ENCODE data around the gene KMT2C.
"Not testable (repeated sequence)": the region's sequence is repeated elsewhere in the genome, so short reads cannot be mapped to it uniquely, and the experiment has no call there.

KMT2C gene

DNA sequence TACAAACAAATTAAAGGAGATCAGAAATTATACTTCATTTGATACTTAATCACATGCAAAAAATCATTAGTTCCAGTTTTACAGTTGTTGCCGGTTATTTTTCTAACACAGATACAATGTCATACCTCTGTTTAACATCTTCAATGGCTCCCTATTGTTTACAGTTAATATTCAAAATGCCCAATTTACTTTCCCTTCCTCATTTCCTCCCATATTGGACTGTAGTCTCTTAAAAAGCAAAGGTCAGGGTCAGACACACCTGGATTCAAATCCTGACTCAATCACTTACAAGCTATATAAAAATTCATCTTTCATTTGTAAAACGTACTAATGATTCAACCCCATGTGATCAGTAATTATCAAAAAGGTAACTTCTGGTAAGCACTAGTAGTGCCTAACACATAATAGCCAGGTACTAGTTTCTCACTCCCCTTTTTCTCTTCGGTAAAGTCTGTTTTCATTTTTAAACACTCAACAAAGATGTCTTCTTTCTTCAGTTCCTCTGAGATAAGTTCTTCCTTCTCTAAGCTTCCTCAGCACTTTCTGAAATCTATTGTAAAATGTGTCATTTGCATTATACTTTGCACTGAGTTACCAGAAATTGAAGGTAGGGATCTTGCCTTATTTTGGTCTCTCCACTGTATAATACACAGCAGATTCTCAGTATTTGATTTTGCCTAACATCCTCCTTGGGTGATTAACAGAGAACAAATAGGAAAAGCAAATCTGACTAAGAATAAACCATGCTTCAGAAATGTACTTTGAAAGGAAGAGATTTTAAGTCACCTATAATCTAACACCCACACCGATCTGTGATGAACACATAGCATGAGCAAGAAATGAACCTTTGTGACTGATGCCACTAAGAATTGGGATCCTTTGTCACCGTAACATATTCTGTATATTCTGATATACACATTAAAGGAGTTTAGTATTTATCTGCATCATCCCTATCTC, 16.1 kb downstream of the KMT2C start:
- Histone ChIP-seq H3K4me3 (ENCODE audit: low read length) (no peak overlapping the region), H3K4me1 (ENCODE audit: low read length) (peaks cover 11% of the 10 kb centered on the region), H3K36me3 (replicated peaks; ENCODE audit: low read depth, low read length) (peaks cover 24% of the 10 kb centered on the region), H3K9ac (ENCODE audit: low read length) (no peak overlapping the region), H3K9me3 (ENCODE audit: insufficient read depth, low read length) (peaks cover 13% of the 10 kb centered on the region; the same call in 1 of the 2 replicates), H3K79me2 (ENCODE audit: low read length) (peaks cover 99% of the 10 kb centered on the region), H3K27ac (ENCODE audit: low read length) (peak overlapping the region; percentile 43), H3K4me2 (ENCODE audit: low read length) (peak overlapping the region; percentile 29), H2AFZ (ENCODE audit: low read depth, low read length) (no peak overlapping the region), H4K20me1 (ENCODE audit: insufficient read depth, low read length) (peaks cover 47% of the 10 kb centered on the region), H3K27me3 (ENCODE audit: low read depth, low read length) (no peaks in the 10 kb centered on the region)
- TF ChIP-seq, protein P1, sequence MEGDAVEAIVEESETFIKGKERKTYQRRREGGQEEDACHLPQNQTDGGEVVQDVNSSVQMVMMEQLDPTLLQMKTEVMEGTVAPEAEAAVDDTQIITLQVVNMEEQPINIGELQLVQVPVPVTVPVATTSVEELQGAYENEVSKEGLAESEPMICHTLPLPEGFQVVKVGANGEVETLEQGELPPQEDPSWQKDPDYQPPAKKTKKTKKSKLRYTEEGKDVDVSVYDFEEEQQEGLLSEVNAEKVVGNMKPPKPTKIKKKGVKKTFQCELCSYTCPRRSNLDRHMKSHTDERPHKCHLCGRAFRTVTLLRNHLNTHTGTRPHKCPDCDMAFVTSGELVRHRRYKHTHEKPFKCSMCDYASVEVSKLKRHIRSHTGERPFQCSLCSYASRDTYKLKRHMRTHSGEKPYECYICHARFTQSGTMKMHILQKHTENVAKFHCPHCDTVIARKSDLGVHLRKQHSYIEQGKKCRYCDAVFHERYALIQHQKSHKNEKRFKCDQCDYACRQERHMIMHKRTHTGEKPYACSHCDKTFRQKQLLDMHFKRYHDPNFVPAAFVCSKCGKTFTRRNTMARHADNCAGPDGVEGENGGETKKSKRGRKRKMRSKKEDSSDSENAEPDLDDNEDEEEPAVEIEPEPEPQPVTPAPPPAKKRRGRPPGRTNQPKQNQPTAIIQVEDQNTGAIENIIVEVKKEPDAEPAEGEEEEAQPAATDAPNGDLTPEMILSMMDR (IDR thresholded peaks at IDR 0.05; ENCODE audit: low read depth, low read length) = no peak
- TF ChIP-seq EZH2phosphoT487 (IDR thresholded peaks at IDR 0.05; ENCODE audit: low read depth) = no peak

DNA sequence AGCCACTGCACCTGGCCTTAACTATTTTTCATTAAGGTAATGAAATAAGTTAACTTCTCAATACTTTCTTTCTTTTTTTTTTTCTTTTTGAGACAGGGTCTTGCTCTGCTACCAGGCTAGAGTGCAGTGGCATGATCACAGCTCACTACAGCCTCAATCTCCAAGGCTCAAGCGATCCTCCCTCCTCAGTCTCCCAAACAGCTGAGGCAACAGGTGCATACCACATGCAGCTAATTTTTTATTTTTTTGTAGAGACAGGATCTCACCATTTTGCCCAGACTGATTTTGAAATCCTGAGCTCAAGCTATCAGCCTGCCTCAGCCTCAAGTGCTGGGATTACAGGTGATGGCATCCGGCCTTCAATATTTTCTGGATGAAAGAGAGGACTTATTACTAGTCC, 21.0 kb downstream of the KMT2C start:
- Histone ChIP-seq H3K4me1 (ENCODE audit: low read length) (peaks cover 5% of the 10 kb centered on the region), H3K27ac (ENCODE audit: low read length) (no peak overlapping the region), H3K4me2 (ENCODE audit: low read length) (no peak overlapping the region), H3K79me2 (ENCODE audit: low read length) (peaks cover 90% of the 10 kb centered on the region), H2AFZ (ENCODE audit: low read depth, low read length) (no peak overlapping the region), H3K27me3 (ENCODE audit: low read depth, low read length) (no peaks in the 10 kb centered on the region), H3K9ac (ENCODE audit: low read length) (no peak overlapping the region), H4K20me1 (ENCODE audit: insufficient read depth, low read length) (peaks cover 31% of the 10 kb centered on the region), H3K4me3 (ENCODE audit: low read length) (no peak overlapping the region), H3K36me3 (replicated peaks; ENCODE audit: low read depth, low read length) (peaks cover 7% of the 10 kb centered on the region), H3K9me3 (ENCODE audit: insufficient read depth, low read length) (no peaks in the 10 kb centered on the region)
- no peak for TF ChIP-seq EZH2phosphoT487 (IDR thresholded peaks at IDR 0.05; ENCODE audit: low read depth)
- TF ChIP-seq, protein P1 (IDR thresholded peaks at IDR 0.05; ENCODE audit: low read depth, low read length) = no peak

DNA sequence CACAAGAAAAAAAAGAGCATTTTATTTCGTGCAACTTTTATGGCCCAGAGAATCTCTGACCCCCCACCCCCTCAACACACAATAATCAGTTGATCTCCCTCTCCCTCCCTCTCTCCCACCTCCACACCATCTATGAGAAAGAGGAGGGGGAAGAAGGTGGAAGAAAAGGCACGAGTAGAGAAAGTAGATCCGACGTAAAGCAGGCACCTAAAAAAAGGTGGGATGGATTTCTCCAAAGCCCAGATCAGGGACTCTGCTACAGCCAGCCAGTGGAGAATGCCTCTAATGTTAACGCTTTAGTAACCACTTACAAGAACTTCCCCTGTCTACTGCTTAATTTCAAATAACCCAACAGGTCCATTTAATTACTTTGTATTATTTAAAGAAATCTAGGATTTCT, 24.4 kb downstream of the KMT2C start:
- H3K4me2 ChIP-seq (ENCODE audit: low read length) = no peak overlapping the region
- peaks cover 83% of the 10 kb centered on the region for H3K79me2 ChIP-seq (ENCODE audit: low read length)
- no peak overlapping the region for H3K4me3 ChIP-seq (ENCODE audit: low read length)
- H3K9me3 ChIP-seq (ENCODE audit: insufficient read depth, low read length) = no peaks in the 10 kb centered on the region
- no peaks in the 10 kb centered on the region for H3K4me1 ChIP-seq (ENCODE audit: low read length)
- no peaks in the 10 kb centered on the region for H3K36me3 ChIP-seq (replicated peaks; ENCODE audit: low read depth, low read length)
- peaks cover 37% of the 10 kb centered on the region for H4K20me1 ChIP-seq (ENCODE audit: insufficient read depth, low read length)
- H3K27ac ChIP-seq (ENCODE audit: low read length) = no peak overlapping the region
- H3K9ac ChIP-seq (ENCODE audit: low read length) = no peak overlapping the region
- H2AFZ ChIP-seq (ENCODE audit: low read depth, low read length) = no peak overlapping the region
- no peak for TF ChIP-seq EZH2phosphoT487 (IDR thresholded peaks at IDR 0.05; ENCODE audit: low read depth)
- TF ChIP-seq, protein P1 (IDR thresholded peaks at IDR 0.05; ENCODE audit: low read depth, low read length) = no peak
- H3K27me3 ChIP-seq (ENCODE audit: low read depth, low read length) = no peaks in the 10 kb centered on the region

DNA sequence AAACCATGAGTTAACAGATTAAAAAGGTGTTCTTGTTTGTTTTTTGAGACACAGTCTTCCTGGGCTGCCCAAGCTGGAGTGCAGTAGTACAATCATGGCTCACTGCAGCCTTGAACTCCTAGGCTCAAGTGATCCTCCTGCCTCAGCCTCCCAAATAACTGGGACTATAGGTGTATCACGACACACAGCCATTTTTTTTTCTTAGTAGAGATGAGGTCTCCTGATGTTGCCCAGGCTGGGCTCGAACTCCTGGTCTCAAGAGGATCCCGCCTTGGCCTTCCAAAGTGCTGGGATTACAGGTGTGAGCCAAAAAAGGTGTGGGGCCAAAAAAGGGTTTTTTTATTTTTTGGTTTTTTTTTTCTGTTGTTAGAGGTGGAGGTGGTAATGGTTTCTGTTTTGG, 29.3 kb downstream of the KMT2C start:
- Histone ChIP-seq H3K79me2 (ENCODE audit: low read length) (peaks cover 81% of the 10 kb centered on the region), H3K27ac (ENCODE audit: low read length) (no peak overlapping the region), H3K9ac (ENCODE audit: low read length) (no peak overlapping the region), H3K4me2 (ENCODE audit: low read length) (no peak overlapping the region), H4K20me1 (ENCODE audit: insufficient read depth, low read length) (peaks cover 45% of the 10 kb centered on the region), H3K9me3 (ENCODE audit: insufficient read depth, low read length) (peaks cover 5% of the 10 kb centered on the region; the same call in 1 of the 2 replicates), H3K4me1 (ENCODE audit: low read length) (no peaks in the 10 kb centered on the region), H3K4me3 (ENCODE audit: low read length) (no peak overlapping the region), H2AFZ (ENCODE audit: low read depth, low read length) (no peak overlapping the region), H3K36me3 (replicated peaks; ENCODE audit: low read depth, low read length) (no peaks in the 10 kb centered on the region), H3K27me3 (ENCODE audit: low read depth, low read length) (no peaks in the 10 kb centered on the region)
- TF ChIP-seq, protein P1 (IDR thresholded peaks at IDR 0.05; ENCODE audit: low read depth, low read length) = no peak
- TF ChIP-seq EZH2phosphoT487 (IDR thresholded peaks at IDR 0.05; ENCODE audit: low read depth) = no peak

DNA sequence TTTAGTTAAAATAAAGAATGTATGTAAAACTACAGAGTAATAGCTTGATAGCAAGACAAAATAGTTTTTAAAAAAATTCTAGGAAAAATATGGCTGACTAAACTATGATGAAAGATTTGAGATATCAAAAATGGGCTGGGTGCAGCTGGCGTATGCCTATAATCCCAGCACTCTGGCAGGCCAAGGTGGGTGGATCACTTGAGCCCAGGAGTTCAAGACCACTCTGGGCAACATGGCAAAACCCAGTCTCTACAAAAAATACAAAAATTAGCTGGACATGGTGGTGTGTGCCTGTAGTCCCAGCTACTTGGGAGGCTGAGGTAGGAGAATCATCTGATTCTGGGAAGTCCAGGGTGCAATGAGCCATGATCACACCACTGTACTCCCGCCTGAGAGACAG, 29.8 kb downstream of the KMT2C start:
- H3K4me2 ChIP-seq (ENCODE audit: low read length); H2AFZ ChIP-seq (ENCODE audit: low read depth, low read length); H3K27ac ChIP-seq (ENCODE audit: low read length); H3K9ac ChIP-seq (ENCODE audit: low read length); H3K9me3 ChIP-seq (ENCODE audit: insufficient read depth, low read length); H3K27me3 ChIP-seq (ENCODE audit: low read depth, low read length); H3K4me1 ChIP-seq (ENCODE audit: low read length); H3K36me3 ChIP-seq (replicated peaks; ENCODE audit: low read depth, low read length); H3K4me3 ChIP-seq (ENCODE audit: low read length): not testable (repeated sequence)
- Histone ChIP-seq H3K79me2 (ENCODE audit: low read length) (peaks cover 81% of the 10 kb centered on the region), H4K20me1 (ENCODE audit: insufficient read depth, low read length) (peaks cover 40% of the 10 kb centered on the region)

Data from OCI-LY3 (cell line).